AG08396 (cell line): ENCODE data around the gene LACTBL1.
A peak's percentile ranks its signal among the peaks of the same experiment; 100 is the strongest.

Source experiments
- DNase-seq: peaks from one replicate; pipeline ENCODE4 v3.0.0; 2012; ENCODE audit warnings: low spot score, mixed read lengths

LACTBL1 gene

DNA sequence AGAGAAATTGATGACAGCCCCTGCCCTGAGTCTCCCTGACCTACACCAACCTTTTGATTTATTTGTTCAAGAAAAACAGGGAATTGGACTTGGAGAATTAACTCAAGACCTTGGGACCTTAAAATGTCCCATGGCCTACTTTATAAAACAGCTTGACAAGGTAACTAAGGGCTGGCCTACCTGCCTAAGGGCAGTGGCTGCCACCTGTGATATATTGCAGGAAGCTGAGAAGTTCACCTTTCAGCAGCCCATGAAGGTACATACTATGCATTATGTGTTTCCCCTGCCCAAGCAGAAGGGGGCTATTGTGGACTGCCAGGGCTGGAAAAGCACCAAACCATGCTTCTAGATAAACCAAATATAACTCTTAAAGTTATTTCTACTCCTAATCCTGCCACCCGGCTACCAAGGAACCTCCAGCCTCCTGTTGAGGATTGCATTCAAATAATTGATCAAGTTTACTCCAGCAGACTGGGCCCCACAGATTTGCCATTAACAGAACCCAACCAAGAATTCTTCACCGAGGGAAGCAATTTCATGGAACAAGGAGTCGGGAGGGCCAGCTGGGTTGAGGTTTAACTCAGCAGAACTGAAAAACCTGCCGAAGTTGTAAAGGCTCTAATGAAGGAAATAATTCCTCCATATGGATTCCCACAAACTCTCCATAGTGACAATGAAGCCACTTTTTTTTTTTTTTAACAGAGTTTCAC lies 28.2 kb downstream of the LACTBL1 start:
- DNase-seq, result no peak

DNA sequence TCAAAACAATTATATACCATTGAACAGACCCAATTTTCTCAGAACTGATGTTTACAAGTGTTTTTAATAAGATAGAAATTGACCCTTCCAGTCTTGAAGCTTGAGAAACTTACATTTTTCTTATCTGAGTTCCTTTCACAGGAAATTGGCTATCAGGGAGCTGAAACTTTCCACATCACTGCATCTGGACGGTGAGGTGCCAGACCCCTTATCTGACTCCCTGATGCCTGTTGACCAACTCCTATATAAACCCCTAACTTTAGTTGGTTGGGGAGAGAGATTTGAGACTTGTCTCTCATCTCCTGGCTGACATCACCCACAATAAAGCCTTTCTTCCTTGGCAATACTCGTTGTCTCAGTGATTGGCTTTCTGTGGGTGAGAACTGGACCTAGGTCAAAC lies 31.4 kb downstream of the LACTBL1 start:
- DNase-seq, result no peak

DNA sequence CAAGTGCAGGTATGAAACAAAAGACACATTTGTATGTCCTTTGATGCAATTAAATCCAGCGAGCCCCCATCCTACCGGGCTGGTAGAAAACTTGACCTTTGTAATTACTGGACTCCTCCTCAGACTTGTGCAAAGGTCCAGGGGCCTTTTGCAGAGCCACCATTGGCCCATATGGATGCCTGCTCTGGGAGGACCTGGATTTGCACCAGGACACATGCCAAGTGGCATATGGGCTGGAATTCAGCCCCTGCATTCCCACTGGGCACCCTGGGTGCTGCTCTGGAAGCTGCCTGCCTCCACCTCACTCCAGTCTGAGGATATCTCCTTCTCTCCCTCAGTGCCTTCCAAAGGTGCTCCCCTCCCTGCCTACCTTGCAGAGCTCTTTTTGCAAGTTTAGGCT lies 36.0 kb downstream of the LACTBL1 start:
- DNase-seq, result no peak

DNA sequence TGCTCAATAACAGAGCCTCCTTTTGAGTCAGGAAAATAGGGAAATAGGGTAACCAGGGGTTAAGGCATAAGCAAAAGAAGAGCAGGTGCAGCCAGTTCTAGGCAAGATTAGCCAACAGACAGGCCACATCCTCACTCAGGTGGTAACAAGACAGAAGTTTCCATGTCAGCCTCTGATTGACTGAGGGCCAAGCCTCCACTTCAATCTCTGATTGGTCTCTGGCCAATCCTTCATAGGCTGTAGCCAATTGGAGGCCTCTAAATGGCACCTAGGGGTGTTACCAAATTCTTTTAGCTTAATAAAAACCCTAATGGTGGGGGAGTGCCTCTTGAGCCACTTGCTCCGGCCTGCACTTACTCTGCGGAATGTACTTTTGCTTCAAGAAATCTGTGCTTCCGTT lies 37.2 kb downstream of the LACTBL1 start:
- no peak for DNase-seq

DNA sequence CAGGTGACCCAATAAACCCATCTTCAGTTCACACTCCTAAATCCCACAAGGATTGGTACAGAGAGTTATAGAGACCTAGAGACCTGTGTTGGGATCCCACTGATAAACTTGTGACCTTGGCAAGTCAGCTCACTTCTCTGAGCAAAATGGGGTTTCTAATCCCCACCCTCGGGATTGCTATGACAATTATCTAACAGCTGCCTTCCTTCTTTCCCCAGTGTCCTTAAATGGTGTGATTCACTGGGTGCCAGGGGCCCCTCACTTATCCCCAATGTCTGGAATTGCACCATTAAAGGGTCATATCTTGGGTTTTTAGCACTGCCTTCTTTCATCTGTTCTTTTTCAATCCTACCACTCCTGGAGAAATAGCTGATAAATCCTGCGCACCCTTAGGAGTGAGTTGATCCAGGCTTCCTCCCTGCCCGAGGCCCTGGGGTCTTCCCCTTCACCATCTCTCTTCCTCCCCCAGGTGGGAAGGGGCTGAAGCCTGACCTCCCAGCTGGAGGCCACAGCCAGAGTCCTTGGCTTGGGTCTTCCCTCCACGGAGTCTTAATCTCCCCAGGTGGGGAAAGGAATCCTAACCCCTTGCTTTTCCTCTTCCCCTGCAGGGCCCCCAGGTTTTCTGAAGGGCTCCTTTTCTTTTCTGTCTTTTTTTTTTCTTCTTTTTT lies 39.7 kb downstream of the LACTBL1 start:
- no peak for DNase-seq

DNA sequence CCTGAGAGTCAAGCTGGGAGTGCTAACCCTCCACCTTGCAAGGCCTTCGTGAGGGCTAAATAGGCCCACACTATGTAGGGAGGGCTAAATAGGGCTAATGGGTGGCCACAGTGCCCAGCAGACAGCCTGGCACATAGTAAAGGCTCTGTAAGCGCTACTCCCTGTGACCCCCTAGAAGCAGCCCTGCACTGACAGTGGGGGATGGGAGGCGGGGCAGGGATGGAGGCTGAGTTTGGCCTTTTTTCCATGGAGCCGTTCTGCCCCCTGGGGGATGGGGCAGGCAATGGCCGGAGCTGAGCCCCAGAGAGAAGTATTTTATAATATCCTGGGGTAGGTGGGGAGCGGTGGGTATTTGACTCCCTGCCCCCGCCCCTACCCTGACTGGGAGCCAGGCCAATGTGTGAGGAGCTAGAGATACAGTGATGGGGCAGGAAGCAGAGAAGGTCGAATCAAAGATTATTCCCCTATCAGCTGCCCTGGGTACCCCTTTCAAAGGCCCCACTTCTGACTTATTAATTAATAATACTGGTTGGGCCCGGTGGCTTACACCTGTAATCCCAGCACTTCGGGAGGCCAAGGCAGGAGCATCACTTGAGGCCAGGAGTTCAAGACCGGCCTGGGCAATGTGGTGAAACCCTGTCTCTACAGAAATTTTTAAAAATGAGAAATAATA lies 42.3 kb downstream of the LACTBL1 start:
- peak; percentile 87 for DNase-seq

DNA sequence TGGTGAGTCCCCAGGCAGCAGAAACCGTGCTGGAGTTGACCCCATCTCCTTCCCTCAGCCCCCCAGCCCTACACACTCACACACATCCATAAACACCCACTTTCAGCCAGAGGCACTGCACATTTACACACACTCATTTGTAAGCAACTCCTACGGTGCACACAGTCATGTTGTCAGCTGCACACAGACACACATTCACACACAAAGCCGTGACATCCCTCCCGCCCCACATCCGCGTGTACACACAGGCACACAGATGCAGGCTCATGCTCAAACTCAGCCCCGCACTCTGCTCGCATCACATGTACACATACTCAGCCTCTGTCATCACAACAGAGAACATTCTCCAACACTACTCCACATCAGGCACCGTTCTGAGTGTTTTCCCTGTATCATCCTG lies 47.6 kb downstream of the LACTBL1 start:
- no peak for DNase-seq

DNA sequence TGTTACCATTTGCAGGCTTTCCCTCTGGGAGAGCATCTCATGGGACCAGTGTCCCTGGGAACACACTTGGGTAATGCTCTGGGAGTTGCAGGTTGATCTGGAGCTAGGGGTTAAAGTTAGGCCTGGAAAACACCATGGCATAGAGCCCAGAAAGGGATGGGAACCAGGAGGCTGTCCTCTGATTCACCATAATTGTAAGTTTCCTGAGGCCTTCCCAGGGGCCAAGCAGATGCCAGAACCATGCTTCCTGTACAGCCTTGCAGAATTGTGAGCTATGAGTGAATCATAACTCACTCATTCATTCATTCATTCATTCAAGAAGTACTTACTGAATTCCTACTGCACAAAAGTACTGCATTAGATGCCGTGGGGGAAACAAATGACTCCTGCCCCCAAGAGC lies 50.0 kb downstream of the LACTBL1 start:
- DNase-seq, result no peak

DNA sequence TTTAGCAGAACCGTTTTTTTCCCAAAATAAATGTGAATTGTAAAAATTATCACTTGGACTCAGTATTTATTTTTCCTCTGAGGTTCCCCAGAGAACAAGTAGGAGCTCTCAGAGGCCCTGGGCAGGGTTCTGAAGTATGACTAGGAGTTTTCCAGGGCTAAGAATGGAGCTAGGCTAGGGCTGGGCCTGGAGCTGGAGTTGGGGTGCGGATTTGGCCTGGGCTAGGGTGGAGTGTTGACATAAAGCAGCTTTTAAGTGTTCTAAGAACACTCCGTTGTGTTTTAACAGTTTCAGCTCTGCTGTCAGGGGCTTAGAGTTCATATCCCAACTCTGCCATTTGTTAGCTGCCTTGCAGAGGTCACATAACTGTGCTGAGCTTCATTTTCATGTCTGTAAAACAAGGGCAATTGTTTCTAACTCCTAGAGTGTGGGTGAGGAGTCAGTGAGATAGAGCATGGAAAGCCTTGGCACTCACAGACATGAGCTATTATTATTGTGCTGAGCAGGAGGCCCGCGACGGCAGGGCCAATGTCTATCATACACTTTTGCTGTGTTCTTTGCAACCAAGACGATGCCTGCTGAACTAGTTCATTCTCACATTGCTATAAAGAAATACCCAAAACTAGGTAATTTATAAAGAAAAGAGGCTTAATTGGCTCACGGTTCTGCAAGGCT lies 51.1 kb downstream of the LACTBL1 start:
- no peak for DNase-seq

DNA sequence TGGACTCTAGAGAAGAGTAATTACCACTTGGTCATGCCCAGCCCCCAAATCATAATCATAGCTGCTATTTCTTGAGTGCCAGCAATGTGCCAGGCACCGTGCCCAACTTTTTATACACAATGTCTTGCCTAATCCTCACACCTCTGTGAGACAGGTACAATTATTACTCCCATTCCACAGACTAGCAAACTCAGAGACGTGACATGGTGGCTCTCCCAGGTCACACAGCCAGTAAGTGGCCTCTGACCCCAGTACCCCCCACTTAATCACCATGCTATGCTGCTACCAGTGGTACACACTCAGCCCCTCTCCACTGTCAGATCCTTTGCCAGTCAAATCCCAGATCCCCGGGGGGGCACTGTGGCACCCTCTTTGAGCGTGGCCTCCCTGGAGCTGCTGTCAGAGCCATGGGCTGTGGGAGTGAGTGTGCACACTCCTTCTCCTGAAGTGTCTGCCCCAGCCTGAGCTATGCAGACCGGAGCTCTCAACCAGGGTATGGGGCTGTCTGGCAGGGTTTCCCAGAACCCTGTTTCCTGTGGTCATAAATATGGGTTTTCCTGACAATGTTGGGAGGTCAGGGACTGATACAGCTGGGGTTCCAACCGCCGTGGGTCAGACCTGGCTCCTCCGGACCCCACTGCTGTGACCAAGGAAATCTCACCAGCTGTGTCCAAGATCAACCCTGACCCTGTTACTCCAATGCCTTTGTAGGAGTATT lies 51.8 kb downstream of the LACTBL1 start:
- DNase-seq, result no peak

DNA sequence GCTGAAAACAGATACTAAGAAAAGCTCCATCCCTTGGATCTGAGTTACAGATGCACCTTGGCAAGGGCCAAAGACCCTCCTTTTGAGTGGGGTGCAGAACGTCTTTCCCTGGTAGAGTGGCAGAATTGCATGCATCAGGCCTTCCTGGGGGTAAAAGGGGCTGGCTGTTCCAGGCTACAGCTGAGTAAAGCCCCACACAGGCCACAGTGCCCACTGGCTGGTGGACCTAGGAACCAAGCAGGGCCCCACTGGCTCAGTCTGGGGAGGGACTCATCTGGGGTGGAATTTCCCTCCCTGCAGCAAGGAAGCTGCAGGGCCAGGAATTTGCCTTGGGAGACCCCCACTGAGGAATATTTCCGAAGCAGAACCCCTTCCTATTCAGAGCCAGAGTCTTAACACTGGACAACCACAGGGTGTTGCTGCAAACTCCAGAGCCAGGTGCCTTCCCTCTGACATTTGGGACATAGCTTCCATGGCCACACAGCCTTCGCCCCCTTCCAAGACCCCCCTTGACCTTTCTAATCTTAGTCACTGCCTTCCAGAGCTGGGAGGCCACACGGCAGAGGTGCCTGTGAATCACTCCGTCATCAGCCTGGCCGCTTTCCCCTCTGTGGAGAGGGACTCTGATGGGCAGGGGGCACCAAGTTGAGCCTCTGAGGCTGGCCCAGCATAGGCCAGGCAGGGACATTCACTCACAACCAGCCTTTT lies 52.5 kb downstream of the LACTBL1 start:
- DNase-seq, result no peak

DNA sequence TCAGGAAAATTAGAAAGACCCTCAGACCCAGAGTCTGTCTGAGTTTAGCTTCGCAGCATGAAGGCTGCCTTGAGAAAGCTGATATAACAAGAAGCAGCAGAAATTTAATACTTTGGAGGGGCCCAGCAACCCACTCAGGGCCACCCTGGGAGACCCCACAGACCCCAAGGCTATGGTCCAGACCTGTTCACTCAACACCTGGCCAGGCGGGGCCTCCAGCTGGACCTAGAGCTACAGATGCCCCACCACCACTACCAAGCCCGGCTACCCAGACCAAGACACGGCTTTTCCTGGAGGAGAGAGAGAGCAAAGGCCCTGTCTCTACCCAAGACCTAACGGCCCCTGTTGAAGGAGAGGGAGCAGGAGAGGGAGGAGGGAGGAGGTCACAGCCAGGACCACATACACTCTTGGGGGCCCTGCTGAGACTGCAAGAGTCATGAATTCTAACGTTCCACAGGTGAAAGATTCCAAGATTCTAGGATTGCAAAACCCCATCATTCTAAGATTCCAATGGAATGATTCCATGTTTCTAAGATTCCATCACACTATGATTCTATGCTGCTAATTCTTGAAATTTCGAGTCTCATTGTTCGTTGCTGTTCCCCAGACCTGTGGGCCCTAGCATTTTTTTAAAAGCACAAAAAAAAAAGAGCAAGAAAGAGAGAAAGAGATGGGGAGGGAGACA lies 53.2 kb downstream of the LACTBL1 start:
- DNase-seq, result peak; percentile 30

DNA sequence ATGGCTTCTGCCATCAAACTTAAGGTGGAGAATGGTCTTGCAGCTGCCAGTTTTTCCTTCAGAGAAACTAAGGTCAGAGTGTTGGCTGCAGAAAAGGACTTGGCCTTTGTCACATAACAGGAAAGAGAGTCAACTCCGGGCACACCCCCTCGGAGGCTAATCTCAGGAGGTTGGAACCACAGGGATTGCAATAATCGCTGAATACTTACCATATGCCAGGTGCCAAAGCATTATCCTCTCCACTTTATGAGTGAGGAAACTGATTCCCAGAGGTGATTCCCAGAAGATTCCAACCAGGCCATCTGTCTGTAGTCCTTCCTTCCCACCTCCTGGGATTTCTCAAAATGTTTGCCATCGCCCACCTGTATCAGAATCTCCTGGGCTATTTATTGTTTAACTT lies 54.0 kb downstream of the LACTBL1 start:
- no peak for DNase-seq

DNA sequence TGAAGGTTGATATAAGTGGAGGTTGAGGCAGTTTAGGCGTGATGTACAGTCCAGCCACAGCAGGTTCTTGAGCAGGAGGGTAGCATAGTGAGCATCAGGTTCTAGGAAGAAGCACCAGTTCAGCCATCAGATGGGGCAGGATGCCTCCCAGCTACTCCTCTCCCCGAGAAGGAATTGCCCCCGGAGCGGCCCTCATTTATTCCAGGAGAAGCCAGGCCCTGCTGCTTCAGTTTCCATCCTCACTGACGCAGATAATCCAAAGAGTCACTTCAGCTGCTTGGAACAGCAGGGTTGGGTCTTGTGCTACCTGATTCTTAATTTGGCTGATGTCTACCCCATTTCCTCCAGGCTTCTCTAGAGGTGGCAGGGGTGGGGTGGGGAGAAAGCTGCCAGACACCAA lies 54.7 kb downstream of the LACTBL1 start:
- no peak for DNase-seq

DNA sequence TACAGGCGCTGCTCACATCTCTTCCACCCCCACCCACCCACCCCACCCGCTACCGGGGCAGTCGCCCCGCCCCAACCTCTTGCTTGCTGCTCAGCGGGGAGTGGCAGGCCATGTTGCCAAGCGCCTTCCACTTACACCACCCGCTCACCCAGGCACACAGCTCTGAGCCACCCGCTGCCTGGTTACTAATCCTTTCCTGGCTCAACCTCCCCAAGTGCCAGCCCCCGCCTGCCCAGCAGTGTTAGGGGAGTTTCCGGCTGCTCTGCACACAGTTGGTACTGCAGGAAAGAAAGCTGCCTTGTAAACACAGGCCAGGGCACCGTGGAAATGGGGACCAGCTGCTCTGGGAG lies 56.2 kb downstream of the LACTBL1 start:
- no peak for DNase-seq

DNA sequence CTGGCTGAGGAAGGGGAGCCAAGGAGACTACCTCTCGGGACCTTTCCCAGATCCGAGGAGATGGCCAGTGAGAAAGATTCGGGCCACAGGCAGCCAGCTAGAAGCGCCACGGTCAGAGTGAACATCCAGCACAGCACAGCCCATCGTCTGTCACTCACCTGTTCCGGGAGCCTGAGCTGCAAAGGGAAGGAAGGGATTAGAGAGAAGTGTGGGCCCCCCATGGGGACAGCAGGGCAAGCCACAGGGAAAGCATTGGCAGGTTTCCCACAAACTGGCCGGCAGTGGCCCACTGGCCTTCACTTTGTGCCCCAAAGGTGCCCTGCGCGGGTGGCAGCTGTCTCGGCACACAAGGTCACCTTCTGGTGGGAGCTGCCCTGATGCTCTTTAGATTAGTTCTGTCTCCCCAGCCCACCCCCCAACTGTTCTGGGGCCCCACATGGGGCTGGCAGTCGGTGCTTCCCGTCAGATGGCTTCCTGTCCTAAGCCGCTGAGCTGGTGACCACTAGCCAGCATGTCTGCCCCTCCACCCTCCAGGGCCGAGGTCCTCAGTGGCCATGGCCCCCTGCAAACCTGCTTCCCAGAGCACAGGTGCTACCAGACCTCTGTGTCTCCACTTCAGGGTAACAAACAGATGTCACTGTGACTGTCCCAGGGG lies 56.7 kb downstream of the LACTBL1 start:
- no peak for DNase-seq

DNA sequence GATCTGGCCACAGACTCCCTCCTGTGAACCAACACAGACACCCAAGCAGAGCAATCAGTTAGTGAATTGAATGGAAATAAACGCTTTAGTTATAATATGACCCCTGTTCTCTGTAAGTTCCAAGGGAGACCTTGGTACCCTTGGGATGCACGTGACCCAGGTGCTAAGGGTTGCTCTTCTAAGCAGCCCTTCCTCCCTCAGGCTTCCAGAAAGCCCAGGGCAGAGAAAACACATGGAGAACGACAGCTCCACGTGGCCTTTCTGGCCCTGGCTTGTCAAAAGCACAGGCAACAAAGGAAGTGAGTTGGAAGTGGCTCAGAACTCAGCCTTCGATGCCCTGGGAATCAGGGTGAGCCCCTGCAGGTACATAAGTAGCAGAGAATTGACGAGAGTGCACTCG lies 57.4 kb downstream of the LACTBL1 start:
- DNase-seq, result no peak

DNA sequence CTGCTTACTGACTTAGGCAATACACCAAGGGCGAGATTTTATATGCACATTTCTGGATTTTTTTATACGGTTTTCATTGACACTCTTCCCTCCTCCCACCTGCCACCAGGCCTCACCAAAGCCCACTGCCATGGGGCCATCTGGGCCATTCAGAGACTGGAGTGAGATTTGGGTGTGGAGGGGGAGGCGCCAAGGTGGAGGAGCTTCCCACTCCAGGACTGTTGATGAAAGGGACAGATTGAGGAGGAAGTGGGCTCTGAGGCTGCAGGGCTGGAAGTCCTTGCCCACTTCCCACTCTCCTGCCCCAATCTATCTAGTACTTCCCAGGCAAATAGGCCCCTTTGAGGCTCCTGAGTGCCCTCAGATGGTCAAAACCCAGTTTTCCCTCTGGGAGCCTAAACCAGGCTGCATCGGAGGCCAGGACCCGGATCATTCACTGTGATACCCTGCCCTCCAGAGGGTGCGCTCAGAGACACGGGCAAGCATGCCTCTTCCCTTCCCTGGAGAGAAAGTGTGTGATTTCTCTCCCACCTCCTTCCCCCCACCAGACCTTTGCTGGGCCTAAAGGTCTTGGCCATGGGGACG lies 57.9 kb downstream of the LACTBL1 start:
- no peak for DNase-seq

DNA sequence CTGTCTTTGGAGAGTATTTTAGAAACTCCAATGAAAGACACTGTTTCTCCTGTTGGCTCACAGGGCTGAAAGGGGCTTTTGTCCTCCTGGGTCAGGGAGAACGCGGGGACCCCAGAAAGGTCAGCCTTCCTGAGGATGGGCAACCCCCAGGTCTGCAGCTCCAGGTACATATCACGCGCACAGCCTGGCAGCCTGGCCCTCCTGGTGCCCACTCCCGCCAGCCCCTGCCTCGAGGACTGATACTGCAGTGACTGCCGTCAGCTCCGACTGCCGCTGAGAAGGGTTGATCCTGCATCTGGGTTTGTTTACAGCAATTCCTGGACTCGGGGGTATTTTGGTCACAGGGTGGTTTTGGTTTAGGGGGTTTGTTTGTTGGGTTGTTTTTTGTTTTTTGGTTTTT lies 58.5 kb downstream of the LACTBL1 start:
- DNase-seq, result no peak
